GM18870 (cell line): ENCODE data around the gene SYNM.
"Not testable (repeated sequence)": the region's sequence is repeated elsewhere in the genome, so short reads cannot be mapped to it uniquely, and the experiment has no call there.

Experiments
- ATAC-seq: cut with Tn5 transposase; IDR thresholded peaks from one replicate; pipeline ENCODE4 v1.9.1; 2021; ENCODE audit warnings: moderate library complexity; ENCODE audit not compliant: unreplicated experiment

The SYNM gene, protein sequence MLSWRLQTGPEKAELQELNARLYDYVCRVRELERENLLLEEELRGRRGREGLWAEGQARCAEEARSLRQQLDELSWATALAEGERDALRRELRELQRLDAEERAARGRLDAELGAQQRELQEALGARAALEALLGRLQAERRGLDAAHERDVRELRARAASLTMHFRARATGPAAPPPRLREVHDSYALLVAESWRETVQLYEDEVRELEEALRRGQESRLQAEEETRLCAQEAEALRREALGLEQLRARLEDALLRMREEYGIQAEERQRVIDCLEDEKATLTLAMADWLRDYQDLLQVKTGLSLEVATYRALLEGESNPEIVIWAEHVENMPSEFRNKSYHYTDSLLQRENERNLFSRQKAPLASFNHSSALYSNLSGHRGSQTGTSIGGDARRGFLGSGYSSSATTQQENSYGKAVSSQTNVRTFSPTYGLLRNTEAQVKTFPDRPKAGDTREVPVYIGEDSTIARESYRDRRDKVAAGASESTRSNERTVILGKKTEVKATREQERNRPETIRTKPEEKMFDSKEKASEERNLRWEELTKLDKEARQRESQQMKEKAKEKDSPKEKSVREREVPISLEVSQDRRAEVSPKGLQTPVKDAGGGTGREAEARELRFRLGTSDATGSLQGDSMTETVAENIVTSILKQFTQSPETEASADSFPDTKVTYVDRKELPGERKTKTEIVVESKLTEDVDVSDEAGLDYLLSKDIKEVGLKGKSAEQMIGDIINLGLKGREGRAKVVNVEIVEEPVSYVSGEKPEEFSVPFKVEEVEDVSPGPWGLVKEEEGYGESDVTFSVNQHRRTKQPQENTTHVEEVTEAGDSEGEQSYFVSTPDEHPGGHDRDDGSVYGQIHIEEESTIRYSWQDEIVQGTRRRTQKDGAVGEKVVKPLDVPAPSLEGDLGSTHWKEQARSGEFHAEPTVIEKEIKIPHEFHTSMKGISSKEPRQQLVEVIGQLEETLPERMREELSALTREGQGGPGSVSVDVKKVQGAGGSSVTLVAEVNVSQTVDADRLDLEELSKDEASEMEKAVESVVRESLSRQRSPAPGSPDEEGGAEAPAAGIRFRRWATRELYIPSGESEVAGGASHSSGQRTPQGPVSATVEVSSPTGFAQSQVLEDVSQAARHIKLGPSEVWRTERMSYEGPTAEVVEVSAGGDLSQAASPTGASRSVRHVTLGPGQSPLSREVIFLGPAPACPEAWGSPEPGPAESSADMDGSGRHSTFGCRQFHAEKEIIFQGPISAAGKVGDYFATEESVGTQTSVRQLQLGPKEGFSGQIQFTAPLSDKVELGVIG (N-terminal part only)

DNA sequence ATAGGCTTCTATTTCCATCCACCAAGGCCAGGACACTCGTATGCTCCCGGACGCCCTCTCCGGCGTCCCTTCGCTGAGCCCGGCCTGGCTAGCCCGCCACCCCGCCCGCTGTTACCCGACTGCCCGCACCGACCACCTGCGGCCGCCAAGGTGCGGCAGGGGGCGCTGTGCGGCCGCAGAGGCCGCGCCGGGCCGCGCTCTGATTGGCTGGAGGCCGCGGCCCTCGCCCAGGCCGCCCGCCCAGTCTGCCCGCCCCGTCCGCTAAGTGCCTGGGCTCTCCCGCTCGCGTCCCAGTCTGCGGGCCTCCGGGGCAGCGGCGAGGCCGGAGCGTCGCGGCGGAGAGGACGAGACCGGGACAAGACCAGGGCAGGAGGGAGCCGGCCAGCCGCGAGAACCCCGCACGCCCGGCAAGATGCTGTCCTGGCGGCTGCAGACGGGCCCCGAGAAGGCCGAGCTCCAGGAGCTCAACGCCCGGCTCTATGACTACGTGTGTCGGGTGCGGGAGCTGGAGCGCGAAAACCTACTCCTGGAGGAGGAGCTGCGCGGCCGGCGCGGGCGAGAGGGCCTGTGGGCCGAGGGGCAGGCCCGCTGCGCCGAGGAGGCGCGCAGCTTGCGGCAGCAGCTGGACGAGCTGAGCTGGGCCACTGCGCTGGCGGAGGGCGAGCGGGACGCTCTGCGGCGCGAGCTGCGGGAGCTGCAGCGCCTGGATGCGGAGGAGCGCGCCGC is at the start of gene SYNM:
SYNM (plus strand) TSS at position 293 of the 726 bp plus-strand sequence; CDS start at position 413, 120 bp downstream.
- ATAC-seq: no peak

DNA sequence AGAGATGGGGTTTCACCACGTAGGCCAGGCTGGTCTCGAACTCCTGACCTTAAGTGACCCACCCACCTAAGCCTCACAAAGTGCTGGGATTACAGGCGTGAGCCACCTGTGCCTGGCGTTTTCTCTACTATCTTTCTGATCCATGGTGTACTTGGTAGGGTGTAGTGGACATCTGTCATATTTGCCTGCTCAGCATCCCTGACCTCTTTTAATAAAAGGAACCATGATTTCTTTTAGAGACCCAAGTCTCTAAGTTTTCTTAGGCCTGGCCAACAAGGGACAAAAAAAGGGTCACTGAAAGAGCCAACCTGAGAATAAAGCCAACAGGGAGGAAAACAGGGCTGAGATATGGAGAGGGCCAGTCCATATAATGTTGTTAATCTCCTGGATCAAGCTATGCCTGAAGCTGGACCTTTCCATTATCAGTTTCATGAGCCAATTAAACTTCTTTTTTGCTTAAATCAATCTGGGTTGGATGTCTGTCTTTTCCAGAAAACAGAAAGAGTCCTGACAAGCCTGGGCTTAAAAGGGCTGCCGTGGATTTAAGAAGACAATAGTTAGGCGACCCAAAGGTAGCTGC is 49.2 kb upstream of the SYNM start:
- ATAC-seq: no peak

DNA sequence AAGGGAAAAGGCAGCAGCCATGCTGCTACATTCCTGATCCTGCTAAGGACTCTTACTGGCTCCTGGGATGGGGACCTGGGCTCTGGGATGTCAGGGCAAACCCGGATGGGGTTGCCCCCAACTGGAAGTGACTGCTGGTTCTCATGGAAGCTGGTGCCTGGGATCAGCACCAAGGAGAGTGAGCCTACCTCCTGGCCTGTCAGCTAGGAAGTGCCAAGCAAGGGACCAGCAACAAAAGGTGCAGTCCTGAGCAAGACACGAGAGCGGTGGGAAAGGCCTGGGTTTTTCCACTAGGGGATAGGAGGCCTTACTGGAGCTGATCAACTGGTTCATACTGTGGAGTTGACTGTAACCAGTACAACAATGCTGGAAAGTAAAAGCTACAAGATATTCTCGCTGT is 47.9 kb upstream of the SYNM start:
- no peak for ATAC-seq

DNA sequence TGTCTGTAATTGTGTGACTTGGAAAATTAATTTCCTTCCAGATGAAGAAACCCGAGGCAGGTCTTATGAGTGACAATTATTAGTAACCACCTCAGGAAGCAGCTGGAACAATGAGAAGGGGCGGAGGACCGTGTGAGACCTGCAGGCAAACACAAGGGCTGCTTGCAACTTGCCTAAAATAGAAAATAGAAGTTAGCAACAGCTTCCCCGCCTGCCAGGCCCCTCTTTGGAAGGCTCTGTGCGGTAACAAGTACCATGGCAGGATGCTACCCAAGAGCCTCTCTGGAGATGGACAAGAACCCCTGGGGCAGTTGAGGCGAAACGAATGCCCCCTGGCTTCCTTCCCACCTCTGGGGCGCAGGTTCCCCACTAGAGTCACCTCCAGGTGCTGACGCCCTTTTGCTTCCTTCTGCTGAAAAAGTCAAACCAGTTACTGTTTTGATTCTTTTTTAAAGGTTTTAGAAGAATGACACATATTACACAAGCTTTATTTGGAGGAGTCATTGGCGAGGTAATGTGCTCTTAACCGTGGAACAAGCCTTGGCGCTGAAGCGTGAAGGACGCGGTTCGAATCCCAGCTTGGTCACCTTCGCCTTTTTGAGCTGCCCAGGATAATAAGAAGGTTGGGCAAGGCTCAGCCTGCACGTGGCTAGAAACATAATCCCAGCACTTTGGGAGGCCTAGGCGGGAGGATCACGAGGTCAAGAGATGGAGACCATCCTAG is 47.0 kb upstream of the SYNM start:
- ATAC-seq: no peak

DNA sequence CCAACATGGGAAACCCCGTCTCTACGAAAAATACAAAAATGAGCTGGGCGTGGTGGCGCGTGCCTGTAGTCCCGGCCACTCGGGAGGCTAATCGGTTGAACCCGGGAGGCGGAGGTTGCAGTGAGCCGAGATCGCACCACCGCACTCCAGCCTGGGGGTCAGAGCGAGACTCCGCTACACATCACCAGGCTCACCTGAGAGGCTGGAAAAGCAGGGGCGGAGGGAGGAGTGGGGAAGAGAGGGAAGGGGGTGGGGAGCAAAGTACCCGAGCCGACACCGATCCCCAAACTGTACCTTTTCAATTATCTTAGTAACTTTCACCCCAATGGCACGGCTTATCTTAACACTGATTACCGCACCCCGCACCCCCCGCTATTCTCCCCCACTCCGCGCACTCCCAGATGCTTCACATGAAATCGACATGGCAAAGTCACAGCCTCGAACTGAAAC is 46.4 kb upstream of the SYNM start:
- ATAC-seq: no peak

DNA sequence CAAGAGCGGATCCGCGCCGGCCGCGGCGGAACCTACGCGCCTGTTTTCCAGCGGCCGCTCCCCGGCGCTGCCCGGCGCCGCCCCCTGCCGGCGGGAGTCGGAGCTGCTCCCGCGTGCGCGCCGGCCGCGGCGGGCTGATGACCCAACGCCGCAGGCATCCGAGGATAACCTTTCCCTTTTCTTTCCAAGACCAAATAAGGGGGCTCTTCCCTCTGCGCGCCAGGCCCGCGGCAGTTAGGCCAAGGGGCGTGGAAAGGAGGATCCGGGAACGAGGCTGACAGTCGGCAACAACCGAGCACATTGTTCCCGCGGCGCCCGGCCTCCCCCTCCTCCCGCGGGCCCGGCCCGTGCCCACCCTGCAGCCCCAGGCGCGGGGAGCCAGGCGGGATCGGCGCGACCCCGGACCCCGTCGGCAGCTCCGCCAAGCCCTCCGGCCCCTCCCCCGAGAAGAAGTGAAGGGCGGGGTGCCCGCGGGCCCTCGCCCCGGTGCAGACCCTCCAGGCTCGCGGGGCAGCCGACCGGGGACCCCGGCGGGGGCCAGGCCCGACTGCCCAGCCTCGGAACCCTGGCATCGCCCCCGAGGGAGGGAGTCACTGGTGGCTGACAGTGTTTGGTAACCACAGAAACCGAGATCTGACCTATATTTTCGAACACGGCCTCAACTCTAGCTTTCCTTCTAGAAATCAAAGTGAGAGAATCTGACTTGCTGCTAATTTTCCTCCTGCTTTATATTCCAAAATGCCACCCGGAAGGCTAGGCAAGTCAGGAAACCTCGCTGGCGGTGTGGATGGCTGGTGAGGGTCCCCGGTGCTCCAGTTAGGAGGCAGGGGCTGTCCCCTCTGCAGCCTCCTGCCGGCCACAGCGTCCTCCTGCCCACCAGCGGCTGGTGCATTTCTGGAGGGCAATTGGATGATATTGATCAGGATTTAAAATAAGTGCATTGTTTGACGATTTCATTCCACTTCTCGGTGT is 45.6 kb upstream of the SYNM start:
- no peak for ATAC-seq

DNA sequence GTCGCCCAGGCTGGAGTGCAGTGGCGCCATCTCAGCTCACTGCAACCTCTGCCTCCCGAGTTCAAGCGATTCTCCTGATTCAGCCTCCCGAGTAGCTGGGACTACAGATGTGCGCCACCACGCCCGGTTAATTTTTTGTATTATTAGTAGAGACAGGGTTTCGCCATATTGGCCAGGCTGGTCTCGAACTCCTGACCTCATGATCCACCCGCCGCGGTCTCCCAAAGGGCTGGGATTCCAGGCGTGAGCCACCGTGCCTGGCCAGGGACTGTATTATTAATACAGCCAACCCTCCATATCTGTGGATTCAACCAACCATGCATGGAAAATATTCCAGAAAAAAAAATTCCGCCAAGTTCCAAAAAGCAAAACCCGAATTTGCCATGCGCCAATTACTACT is 44.7 kb upstream of the SYNM start:
- ATAC-seq: not testable (repeated sequence)

DNA sequence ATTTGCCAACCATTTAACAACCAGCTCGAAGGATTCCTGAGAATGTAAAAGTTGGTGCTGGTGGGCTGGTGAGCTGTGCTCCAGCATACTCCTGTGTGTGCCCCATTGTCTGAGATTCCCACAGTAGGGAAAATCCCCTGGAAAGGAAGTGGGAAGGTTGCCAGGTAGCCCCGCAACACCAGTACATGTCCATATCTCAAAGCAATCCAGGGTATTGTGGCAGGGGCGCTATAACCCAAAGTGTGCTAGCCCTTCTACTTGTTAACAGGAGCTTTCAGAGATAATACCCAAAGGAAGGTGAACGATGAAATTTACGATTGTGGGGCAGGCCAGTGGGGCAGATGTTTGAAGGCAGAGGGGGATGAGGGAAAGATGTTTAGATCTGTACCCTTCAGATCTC is 42.7 kb upstream of the SYNM start:
- no peak for ATAC-seq

DNA sequence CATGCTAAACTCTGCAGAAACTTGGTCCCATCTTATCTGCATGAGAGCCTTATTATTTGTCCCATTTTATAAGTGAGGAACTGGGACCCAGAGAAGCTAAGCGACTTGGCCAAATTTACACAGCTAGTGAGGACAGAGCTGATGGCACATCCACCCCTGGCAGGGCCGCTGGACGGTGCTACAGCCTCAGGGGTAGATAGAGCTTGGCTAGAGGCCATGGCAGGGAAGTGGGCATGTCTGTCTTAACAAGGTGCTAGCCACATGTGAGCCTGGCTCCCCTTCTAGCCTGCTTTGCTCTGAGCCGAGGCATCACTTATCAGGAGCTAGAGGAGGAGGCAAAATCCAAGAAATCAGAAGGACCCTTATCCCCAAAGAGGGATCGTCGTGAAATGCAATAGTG is 36.7 kb upstream of the SYNM start:
- no peak for ATAC-seq

DNA sequence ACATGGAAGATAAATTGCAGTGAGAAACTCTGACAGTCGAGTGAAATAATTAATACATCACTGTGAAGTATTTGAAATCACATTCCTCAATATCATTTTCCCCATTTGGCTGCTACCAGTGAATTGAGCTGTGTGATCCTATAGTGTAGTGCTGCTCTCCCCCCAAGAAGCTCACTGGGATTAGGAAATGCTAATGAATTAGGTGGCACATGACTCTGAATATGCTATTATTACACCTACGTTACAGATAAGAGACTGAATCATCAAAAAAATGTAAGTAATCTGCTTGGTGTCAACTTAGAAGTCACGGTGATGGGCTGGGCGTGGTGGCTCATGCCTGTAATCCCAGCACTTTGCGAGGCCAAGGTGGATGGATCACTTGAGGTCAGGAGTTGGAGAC is 34.7 kb upstream of the SYNM start:
- ATAC-seq: no peak

DNA sequence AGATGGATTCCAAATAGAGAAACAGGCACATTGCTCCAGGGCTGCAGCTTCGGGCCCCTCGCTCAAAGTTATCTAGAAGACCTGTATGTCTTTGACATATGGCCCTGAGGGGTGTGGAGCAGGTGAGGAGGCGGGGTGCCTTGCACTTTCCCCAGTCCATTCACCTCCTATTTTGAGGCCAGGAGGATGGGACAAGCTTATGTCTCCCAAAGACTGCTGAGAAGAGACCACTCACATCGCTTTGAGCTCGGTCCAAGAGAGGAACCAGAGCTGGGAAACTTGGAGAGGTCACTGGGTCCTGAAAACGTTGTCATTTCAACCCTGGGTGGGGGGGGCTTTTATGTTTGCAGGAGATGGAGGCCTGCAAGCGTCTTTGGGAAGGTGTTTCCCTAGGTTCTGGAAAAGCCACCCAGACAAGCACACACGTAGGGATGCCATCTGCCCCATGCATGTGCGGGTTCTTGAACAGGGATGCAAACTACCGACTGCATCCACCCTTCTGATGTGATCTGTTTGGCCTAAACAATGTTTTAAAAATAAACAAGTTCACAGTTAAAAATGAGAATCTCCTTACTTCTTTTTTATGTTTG is 33.7 kb upstream of the SYNM start:
- no peak for ATAC-seq

DNA sequence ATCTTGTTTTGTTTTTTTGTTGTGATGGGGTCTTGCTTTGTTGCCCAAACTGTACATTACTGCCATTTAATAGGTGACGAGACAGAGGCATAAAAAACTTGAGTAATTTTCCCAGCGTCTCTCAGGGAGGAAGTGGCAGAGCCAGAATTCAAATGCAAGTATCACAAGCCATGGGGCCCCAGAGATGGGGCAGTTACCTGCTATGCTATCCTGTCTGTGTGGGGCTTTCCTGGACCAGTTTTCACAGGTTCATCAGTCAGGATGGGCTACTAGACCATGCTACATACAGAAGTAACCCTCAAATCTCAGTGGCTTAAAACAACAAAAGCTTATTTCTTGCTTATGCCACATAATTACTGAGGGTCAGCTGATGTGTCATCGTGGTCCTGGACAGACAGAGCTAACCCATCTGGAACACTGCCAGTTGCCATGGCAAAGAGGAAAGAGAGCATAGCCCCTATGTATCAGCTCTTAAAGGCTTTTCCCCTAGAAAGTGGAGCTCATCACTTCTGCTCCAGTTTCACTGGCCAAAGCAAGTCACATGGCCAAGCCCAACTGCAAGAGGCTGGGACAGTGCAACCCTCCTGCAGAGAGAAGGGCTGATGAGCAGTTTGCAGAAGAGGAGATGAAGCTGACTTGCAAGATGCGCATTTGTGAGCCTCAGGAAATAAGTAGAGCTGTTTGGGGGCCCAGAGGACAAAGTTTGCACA is 31.7 kb upstream of the SYNM start:
- ATAC-seq: peak; percentile 54

DNA sequence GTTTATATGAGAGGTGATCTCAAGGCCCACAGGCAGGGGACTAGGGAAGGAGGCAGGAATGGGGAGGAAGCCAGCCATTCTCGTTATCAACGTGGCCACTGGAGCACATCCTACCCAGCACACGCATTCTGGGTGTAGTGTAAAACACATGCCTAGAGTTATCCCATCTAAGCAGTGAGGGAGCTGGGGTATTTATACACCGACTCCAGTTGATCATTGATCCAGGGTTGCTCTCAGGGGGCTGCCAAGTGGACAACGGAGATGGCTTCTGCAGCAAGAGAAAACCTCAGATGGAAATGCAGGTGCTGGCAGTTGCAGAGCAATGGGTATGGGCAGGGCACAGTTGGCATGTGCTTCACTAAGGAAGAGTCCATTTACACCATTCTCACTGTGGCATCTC is 30.4 kb upstream of the SYNM start:
- ATAC-seq: no peak

DNA sequence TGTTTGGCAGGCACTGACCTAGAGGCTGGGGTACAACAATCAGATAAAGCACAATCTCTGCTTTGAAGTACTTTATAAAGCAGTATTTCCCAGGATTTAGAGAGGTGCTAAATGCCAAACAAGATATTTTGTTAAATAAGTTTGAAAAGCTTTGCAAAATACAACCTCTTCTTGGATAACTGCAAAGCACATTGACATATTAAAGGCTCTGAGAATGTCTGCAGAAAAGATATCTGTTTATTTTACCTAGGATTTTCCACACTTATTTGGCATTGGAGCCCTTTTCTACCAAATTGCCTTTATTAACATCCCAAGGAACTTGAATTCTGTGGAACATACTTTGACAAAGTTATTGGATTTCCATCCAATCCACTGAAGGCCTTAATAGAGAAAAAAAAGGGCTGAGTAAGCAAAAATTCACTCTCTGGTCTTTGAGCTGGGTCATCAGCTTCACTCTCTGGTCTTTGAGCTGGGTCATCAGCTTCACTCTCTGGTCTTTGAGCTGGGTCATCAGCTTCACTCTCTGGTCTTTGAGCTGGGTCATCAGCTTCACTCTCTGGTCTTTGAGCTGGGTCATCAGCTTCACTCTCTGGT is 29.7 kb upstream of the SYNM start:
- ATAC-seq: not testable (repeated sequence)

DNA sequence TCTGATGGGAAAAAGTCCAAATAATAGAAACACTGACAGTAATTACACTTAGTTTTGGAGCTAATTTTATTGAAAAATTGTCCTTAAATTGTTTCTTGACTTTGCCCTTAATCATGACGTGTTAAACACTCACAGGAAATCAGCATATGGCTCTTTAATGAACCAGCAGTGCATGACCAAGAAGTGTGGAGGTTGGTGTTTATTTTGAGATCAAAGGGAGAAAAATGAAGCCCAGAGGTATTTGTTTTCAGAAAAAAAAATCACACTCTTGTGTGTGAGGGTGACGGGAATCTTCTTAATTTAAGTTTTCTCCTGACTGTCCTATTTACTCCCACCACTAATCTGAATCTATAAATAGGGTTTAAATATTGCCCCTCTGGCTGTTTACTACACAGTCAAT is 28.8 kb upstream of the SYNM start:
- ATAC-seq: no peak

DNA sequence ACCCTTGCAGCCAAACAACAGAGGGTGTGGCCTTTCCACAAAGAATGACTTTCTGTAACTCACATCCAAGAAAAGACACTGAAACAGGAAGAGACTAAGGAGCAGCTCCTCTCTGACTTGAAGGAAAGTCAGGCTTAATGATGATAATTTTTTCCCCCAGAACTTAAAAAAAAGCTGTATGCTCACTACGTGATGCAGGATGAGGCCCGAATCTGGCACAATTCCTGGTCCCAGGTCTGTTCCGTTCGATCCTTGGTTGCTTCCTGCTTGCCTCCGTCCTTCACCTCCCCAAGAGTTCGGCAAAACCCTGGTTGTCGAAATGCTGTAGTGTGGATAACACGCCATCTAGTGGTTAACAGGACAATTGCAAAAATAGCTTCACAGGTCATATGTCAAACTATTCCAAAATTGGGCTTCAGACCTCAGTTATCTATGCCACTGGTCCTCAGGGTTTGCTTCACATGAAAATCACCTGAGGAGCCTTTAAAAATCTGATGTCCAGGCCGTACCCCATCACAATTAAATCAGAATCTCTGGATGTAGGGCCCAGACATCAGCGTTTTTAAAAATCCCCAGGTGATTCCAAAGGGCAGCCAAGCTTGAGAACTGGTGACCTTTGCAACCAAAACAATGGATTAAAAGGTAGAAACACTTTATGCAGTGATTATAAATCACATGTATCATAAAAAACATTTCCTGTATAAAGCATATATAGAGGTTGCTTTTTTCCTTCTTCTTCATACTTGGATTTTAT is 28.1 kb upstream of the SYNM start:
- ATAC-seq: peak; percentile 75
